Esophagus muscularis mucosa (tissue), 4 donors: ENCODE measurements around the gene GALNT14. TPM values are rescaled to one million over a fixed set of nuclear protein-coding genes. Genes with fewer than 3 reads are reported as not detected.

Source experiments
- DNase-seq: peaks from one replicate; pipeline ENCODE4 v3.0.0-alpha.2; 2017; ENCODE audit errors: extremely low spot score
- H3K27ac ChIP-seq, 4 donors: fragments of 200-600 bp; sonication (generic); replicated peaks in 1 of 4; 1 replicate in 3 of 4; 2 replicates in 1 of 4; pipeline ENCODE4 v1.5.1; 2016 to 2019; ENCODE audit warnings: mild to moderate bottlenecking in 1 of 4
- H3K27me3 ChIP-seq, 4 donors: fragments of 200-600 bp; sonication (generic); one replicate each; pipeline versions ENCODE4 v1.5.1 to v1.6.0; 2016 to 2019
- H3K36me3 ChIP-seq, 4 donors: fragments of 200-600 bp; sonication (generic); one replicate each; pipeline ENCODE4 v1.5.1; 2016 to 2019
- H3K4me1 ChIP-seq, 4 donors: fragments of 200-600 bp; sonication (generic); one replicate each; pipeline ENCODE4 v1.5.1; 2016 to 2019
- H3K4me3 ChIP-seq, 4 donors: fragments of 200-600 bp; sonication (generic); 1 replicate in 2 of 4; 2 replicates in 2 of 4; pipeline ENCODE4 v1.5.1; 2016 to 2019; ENCODE audit warnings: mild to moderate bottlenecking in 4 of 4, moderate library complexity in 1 of 4
- H3K9me3 ChIP-seq, 4 donors: fragments of 200-600 bp; sonication (generic); 1 replicate in 3 of 4; 2 replicates in 1 of 4; pipeline ENCODE4 v1.5.1; 2016 to 2019
- EP300 ChIP-seq: sonication (generic); formaldehyde crosslinking; IDR thresholded peaks from one replicate; pipeline ENCODE4 v1.6.1; 2017; ENCODE audit warnings: antibody characterized with exemption
- POLR2A ChIP-seq: fragments of 450-650 bp; IDR thresholded peaks from one replicate; pipeline ENCODE4 v1.6.1; 2017; ENCODE audit warnings: antibody characterized with exemption, moderate library complexity, mild to moderate bottlenecking, low read depth
- POLR2AphosphoS5 ChIP-seq, 2 donors: sonication (generic); formaldehyde crosslinking; IDR thresholded peaks; one replicate each; pipeline ENCODE4 v1.6.1; 2017; ENCODE audit warnings: antibody characterized with exemption in 2 of 2
- WGBS: methylation state at CpG from one replicate; pipeline ENCODE4 v1.1.5; 2018; 5-methylcytosine and 5-hydroxymethylcytosine counted together
- intact Hi-C: fragments of 100-400 bp; cut with DNase I; formaldehyde crosslinking; loops from one replicate; pipeline ENCODE4 v1.15.1; 2023
- total RNA-seq, 4 donors: library from RNA; depleted of rRNA; stranded (reverse); fragments of >200 nt; gene quantifications; one replicate each; pipeline versions ENCODE4 v1.1.0 to v1.2.1, GENCODE V29; 2016
- TF ChIP-seq, protein P1 (sequence below), 3 experiments: fragments of 200-600 bp in 2 of 3; fragments of 450-650 bp in 1 of 3; sonication (generic) in 2 of 3; IDR thresholded peaks; one replicate each; pipeline ENCODE4 v1.5.1; 2017 to 2019; ENCODE audit warnings: antibody characterized with exemption in 3 of 3, mild to moderate bottlenecking in 2 of 3, moderate library complexity in 1 of 3

GALNT14 gene
- total RNA-seq, 4 donors from 2014 or later = 0.33 to 1.0 (median 0.80) TPM; not detected in 1

DNA sequence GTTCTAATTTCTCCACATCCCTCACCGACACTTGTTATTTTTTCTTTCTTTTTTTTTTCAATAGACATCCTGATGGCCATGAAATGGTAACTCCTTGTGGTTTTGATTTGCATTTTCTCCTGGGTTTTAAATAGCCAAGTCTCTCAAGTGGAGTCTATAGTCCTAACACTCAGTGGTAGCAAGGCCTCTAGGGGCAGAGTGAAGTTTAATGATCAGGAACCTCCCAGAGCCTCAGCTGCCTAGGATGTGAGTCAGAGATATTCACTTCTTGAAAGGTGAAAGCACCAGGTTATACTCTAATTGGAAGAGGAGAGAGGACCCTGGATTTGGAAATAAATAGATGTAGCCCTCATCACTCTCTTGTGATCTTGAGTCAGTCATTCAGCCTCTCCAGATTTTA, 268.3 kb downstream of the GALNT14 start:
- Histone ChIP-seq H3K27ac (no peak overlapping the region), H3K27me3 (peaks cover 0 to 5% (median 0%) of the 10 kb centered on the region in 4 donors), H3K4me3 (no peak overlapping the region), H3K4me1 (no peaks in the 10 kb centered on the region), H3K9me3 (peaks cover 0 to 6% (median 0%) of the 10 kb centered on the region in 4 donors), H3K36me3 (no peaks in the 10 kb centered on the region)
- 95% methylated on average over 1 of the region's 1 CpG for WGBS
- TF ChIP-seq, protein P1, sequence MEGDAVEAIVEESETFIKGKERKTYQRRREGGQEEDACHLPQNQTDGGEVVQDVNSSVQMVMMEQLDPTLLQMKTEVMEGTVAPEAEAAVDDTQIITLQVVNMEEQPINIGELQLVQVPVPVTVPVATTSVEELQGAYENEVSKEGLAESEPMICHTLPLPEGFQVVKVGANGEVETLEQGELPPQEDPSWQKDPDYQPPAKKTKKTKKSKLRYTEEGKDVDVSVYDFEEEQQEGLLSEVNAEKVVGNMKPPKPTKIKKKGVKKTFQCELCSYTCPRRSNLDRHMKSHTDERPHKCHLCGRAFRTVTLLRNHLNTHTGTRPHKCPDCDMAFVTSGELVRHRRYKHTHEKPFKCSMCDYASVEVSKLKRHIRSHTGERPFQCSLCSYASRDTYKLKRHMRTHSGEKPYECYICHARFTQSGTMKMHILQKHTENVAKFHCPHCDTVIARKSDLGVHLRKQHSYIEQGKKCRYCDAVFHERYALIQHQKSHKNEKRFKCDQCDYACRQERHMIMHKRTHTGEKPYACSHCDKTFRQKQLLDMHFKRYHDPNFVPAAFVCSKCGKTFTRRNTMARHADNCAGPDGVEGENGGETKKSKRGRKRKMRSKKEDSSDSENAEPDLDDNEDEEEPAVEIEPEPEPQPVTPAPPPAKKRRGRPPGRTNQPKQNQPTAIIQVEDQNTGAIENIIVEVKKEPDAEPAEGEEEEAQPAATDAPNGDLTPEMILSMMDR (IDR thresholded peaks at IDR 0.05) = no peak
- no peak for TF ChIP-seq POLR2A
- no peak for TF ChIP-seq EP300
- TF ChIP-seq POLR2AphosphoS5 (IDR thresholded peaks at IDR 0.05) = no peak
- no peak for DNase-seq
- intact Hi-C loops = no loop called here

DNA sequence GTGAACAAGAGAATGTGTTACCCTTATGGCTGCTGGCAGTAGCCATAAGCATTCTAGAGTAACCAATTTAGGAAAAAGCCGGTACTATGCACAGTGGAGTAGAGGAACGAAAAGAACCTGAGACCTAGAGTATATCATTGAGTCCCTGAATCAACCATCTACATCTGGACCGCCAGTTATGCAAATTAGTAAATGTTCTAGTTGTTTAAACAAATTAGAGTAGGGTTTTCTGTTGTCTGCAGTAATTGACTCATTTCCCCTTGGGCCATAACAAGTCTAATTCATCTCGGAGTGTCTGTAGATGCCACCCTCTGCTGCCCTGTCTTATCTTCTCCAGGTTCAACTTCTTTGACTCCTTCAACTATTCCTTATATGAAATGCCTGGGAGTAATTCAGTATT, 270.9 kb downstream of the GALNT14 start:
- Histone ChIP-seq H3K36me3 (no peaks in the 10 kb centered on the region), H3K4me1 (no peaks in the 10 kb centered on the region), H3K27me3 (peaks cover 0 to 5% (median 0%) of the 10 kb centered on the region in 4 donors), H3K9me3 (no peaks in the 10 kb centered on the region), H3K27ac (no peak overlapping the region), H3K4me3 (no peak overlapping the region)
- no peak for DNase-seq
- intact Hi-C loops = no loop called here
- no peak for TF ChIP-seq POLR2A
- 84% methylated on average over 4 of the region's 4 CpGs for WGBS

DNA sequence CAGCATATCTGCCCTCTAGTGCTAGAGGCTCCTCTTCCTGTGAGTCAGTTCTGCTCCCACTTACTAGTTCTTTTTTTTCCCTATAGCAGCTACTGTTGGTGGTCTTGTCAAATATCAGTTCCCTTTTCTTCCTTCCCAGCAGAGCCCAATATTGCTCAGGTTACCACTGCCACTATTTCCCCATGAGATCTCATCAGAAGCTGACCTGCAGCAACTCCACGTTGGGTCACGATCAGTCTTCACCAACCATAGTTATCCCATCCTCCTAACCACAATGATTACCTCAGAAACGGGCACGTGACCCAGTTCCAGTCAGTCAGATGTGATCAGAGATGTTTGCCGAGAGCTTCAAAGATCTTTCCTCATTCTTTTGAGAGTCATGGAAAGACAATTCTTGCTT, 271.3 kb downstream of the GALNT14 start:
- Histone ChIP-seq H3K27me3 (peaks cover 0 to 5% (median 0%) of the 10 kb centered on the region in 4 donors), H3K9me3 (no peaks in the 10 kb centered on the region), H3K4me1 (no peaks in the 10 kb centered on the region), H3K36me3 (no peaks in the 10 kb centered on the region), H3K27ac (no peak overlapping the region), H3K4me3 (no peak overlapping the region)
- TF ChIP-seq POLR2A (no peak), POLR2AphosphoS5 (IDR thresholded peaks at IDR 0.05) (no peak), EP300 (no peak)
- TF ChIP-seq, protein P1 (IDR thresholded peaks at IDR 0.05) = no peak
- no peak for DNase-seq
- WGBS = 82% methylated on average over 5 of the region's 5 CpGs
- intact Hi-C loops = no loop called here

DNA sequence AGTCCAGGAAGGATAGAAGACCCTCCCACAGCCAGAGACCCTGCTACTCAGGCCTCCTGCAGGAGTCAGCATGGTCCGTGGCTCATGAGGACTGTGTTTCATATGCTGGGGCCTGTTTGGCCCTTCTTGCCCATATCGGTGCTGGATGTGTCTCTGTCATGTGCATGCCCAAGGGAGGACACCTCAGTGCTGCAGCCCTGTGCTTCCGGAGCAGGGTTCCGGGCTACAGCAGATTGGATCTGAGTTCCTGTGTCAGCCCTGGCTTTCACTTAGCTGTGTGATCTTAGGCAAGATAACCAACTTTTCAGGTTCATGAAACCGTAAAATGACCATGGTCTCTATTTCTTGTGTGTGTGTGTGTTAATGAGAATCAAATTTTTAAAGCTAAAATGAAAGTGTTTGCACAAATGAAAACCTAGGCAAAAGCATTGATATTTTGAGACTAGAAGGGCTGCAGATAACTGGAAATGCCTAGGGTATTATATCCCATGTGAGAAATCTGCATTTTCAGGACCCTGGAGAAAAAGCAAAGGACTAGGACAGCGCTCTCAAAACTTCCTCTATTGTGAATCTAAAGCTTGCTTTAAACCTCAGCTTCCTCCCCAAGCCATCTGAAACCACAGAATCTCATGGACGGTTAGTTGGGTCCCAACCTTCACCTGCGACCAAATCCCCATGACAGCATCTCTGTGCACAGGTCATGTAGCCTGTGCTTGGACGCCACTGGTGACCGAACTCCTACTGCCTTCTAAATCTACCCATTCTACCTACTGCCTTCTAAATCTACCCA, 272.2 kb downstream of the GALNT14 start:
- intact Hi-C loops = no loop called here
- Histone ChIP-seq H3K27ac (no peak overlapping the region), H3K9me3 (no peaks in the 10 kb centered on the region), H3K36me3 (no peaks in the 10 kb centered on the region), H3K27me3 (no peaks in the 10 kb centered on the region), H3K4me3 (no peak overlapping the region), H3K4me1 (peaks cover 0 to 2% (median 0%) of the 10 kb centered on the region in 4 donors)
- DNase-seq = no peak
- WGBS = 85% methylated on average over 8 of the region's 10 CpGs
- TF ChIP-seq, protein P1 (IDR thresholded peaks at IDR 0.05) = no peak
- TF ChIP-seq POLR2AphosphoS5 (IDR thresholded peaks at IDR 0.05) (no peak), EP300 (no peak), POLR2A (no peak)

DNA sequence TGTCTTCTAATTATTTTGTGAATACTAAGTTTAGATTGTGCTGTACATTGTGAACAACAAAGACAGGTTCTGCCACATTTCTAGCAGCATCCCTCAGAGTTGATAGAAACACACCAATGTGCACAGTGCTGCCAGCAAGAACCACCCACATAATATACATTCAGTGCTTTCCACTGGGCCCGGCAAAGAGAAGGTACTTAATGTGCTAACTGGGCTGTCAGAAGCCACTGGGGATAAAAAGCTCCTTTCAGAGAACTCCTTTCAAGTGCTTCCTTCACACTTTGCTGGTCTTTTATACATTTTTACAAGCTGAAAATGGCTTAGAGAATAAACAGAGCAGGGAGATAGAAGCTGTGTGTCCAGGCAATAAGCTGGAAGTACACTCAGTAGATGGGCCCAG, 273.0 kb downstream of the GALNT14 start:
- no peak overlapping the region for H3K4me3 ChIP-seq
- H3K27ac ChIP-seq = no peak overlapping the region
- intact Hi-C loops = no loop called here
- WGBS = 70% methylated on average over 1 of the region's 1 CpG
- TF ChIP-seq POLR2A (no peak), EP300 (no peak), POLR2AphosphoS5 (IDR thresholded peaks at IDR 0.05) (no peak)
- TF ChIP-seq, protein P1 (IDR thresholded peaks at IDR 0.05) = no peak
- peaks cover 0 to 6% (median 3%) of the 10 kb centered on the region in 4 donors for H3K4me1 ChIP-seq
- H3K36me3 ChIP-seq = no peaks in the 10 kb centered on the region
- no peaks in the 10 kb centered on the region for H3K27me3 ChIP-seq
- H3K9me3 ChIP-seq = no peaks in the 10 kb centered on the region
- no peak for DNase-seq
